T-helper 17 cell (primary cell): ENCODE results near the gene CACNA1C. TPM values are rescaled to one million over a fixed set of nuclear protein-coding genes. Genes with fewer than 3 reads are reported as not detected.
"Not testable (repeated sequence)": the region's sequence is repeated elsewhere in the genome, so short reads cannot be mapped to it uniquely, and the experiment has no call there.

Source experiments
- ATAC-seq: fragments of 150-1000 bp; cut with Tn5 transposase; 2 replicates; pipeline ENCODE4 v1.10.0; 2021; ENCODE audit warnings: mild to moderate bottlenecking, moderate library complexity
- DNase-seq, 3 donors: peaks; one replicate each; pipeline versions ENCODE4 v3.0.0 to v3.0.0-alpha.2; 2020 to 2021
- H3K9me3 ChIP-seq: one replicate; pipeline ENCODE4 v1.7.0; 2013; ENCODE audit warnings: low read length, mild to moderate bottlenecking; ENCODE audit not compliant: control insufficient read depth, poor library complexity, severe bottlenecking
- H3K27ac Mint-ChIP-seq: one replicate; pipeline ENCODE4 v1.8.0; 2022; ENCODE audit warnings: mild to moderate bottlenecking, moderate library complexity, mixed read lengths
- H3K27me3 Mint-ChIP-seq: one replicate; pipeline ENCODE4 v1.8.0; 2022; ENCODE audit warnings: mixed read lengths
- H3K36me3 Mint-ChIP-seq: one replicate; pipeline ENCODE4 v1.8.0; 2022; ENCODE audit warnings: low read depth, mixed read lengths
- H3K4me1 Mint-ChIP-seq: one replicate; pipeline ENCODE4 v1.8.0; 2022; ENCODE audit warnings: mild to moderate bottlenecking, mixed read lengths
- H3K4me3 Mint-ChIP-seq: one replicate; pipeline ENCODE4 v1.8.0; 2022; ENCODE audit warnings: mild to moderate bottlenecking, moderate library complexity, mixed read lengths
- total RNA-seq, 4 donors: library from RNA in 2 of 4; stranded (reverse) in 2 of 4; gene quantifications; one replicate each; pipeline ENCODE4 v1.2.3 and lab custom pipeline; 2022 to 2026

The CACNA1C gene
- total RNA-seq, 2 donors from 2014 or later: 0.02 to 0.18 TPM

- Mint-ChIP-seq H3K36me3 (no peaks in the 10 kb centered on the region), H3K27me3 (peaks cover 55% of the 10 kb centered on the region), H3K4me3 (no peak overlapping the region), H3K27ac (no peak overlapping the region), H3K4me1 (peaks cover 3% of the 10 kb centered on the region)
- H3K9me3 ChIP-seq: no peaks in the 10 kb centered on the region
- DNase-seq: no peak
- no peak for ATAC-seq
Observed at GRCh38 chr12:2243275-2243674, 190.5 kb downstream of the CACNA1C start.

- ATAC-seq (no peak), DNase-seq (no peak)
- no peak overlapping the region for H3K4me3 Mint-ChIP-seq
- H3K36me3 Mint-ChIP-seq: no peaks in the 10 kb centered on the region
- peaks cover 49% of the 10 kb centered on the region for H3K27me3 Mint-ChIP-seq
- H3K4me1 Mint-ChIP-seq: peaks cover 3% of the 10 kb centered on the region
- H3K27ac Mint-ChIP-seq: no peak overlapping the region
- no peaks in the 10 kb centered on the region for H3K9me3 ChIP-seq
Observed at GRCh38 chr12:2244013-2244861, 191.4 kb downstream of the CACNA1C start.

- no peak overlapping the region for H3K4me3 Mint-ChIP-seq
- H3K4me1 Mint-ChIP-seq: peaks cover 3% of the 10 kb centered on the region
- H3K27me3 Mint-ChIP-seq: peaks cover 53% of the 10 kb centered on the region
- no peak overlapping the region for H3K27ac Mint-ChIP-seq
- H3K9me3 ChIP-seq: no peaks in the 10 kb centered on the region
- no peak for ATAC-seq
- DNase-seq: no peak
- H3K36me3 Mint-ChIP-seq: peaks cover 4% of the 10 kb centered on the region
Observed at GRCh38 chr12:2246358-2246757, 193.6 kb downstream of the CACNA1C start.

- no peaks in the 10 kb centered on the region for H3K9me3 ChIP-seq
- H3K27ac Mint-ChIP-seq: no peak overlapping the region
- H3K36me3 Mint-ChIP-seq: peaks cover 4% of the 10 kb centered on the region
- H3K4me3 Mint-ChIP-seq: no peak overlapping the region
- peaks cover 3% of the 10 kb centered on the region for H3K4me1 Mint-ChIP-seq
- DNase-seq: no peak
- peaks cover 51% of the 10 kb centered on the region for H3K27me3 Mint-ChIP-seq
- no peak for ATAC-seq
Observed at GRCh38 chr12:2247120-2247519, 194.3 kb downstream of the CACNA1C start.

GRCh38 chr12:2247596-2247995, 194.8 kb downstream of the CACNA1C start:
- no peak overlapping the region for H3K27ac Mint-ChIP-seq
- H3K4me3 Mint-ChIP-seq: no peak overlapping the region
- peaks cover 49% of the 10 kb centered on the region for H3K27me3 Mint-ChIP-seq
- no peaks in the 10 kb centered on the region for H3K9me3 ChIP-seq
- peaks cover 3% of the 10 kb centered on the region for H3K4me1 Mint-ChIP-seq
- ATAC-seq (no peak), DNase-seq (no peak)
- peaks cover 4% of the 10 kb centered on the region for H3K36me3 Mint-ChIP-seq

- Mint-ChIP-seq H3K4me3 (no peak overlapping the region), H3K4me1 (no peaks in the 10 kb centered on the region), H3K27me3 (peaks cover 42% of the 10 kb centered on the region), H3K36me3 (peaks cover 4% of the 10 kb centered on the region), H3K27ac (no peak overlapping the region)
- H3K9me3 ChIP-seq: no peaks in the 10 kb centered on the region
- ATAC-seq: no peak
- DNase-seq: no peak
Observed at GRCh38 chr12:2248087-2248900, 195.5 kb downstream of the CACNA1C start.

- ATAC-seq (peak; percentile 57), DNase-seq (no peak)
- Mint-ChIP-seq H3K4me1 (no peaks in the 10 kb centered on the region), H3K36me3 (peaks cover 4% of the 10 kb centered on the region), H3K27ac (no peak overlapping the region), H3K4me3 (no peak overlapping the region), H3K27me3 (peaks cover 41% of the 10 kb centered on the region)
- no peaks in the 10 kb centered on the region for H3K9me3 ChIP-seq
Observed at GRCh38 chr12:2248901-2249381, 196.2 kb downstream of the CACNA1C start.

- Mint-ChIP-seq H3K36me3 (peaks cover 4% of the 10 kb centered on the region), H3K27ac (no peak overlapping the region), H3K4me3 (no peak overlapping the region), H3K4me1 (no peaks in the 10 kb centered on the region), H3K27me3 (peaks cover 41% of the 10 kb centered on the region)
- ATAC-seq (no peak), DNase-seq (no peak)
- H3K9me3 ChIP-seq: peaks cover 2% of the 10 kb centered on the region
Observed at GRCh38 chr12:2250797-2251196, 198.0 kb downstream of the CACNA1C start.

GRCh38 chr12:2251526-2252209, 198.9 kb downstream of the CACNA1C start:
- no peak for DNase-seq
- H3K36me3 Mint-ChIP-seq: peaks cover 4% of the 10 kb centered on the region
- no peak overlapping the region for H3K4me3 Mint-ChIP-seq
- peaks cover 4% of the 10 kb centered on the region for H3K9me3 ChIP-seq
- ATAC-seq: no peak
- H3K27ac Mint-ChIP-seq: no peak overlapping the region
- H3K27me3 Mint-ChIP-seq: peaks cover 39% of the 10 kb centered on the region
- no peaks in the 10 kb centered on the region for H3K4me1 Mint-ChIP-seq

GRCh38 chr12:2255311-2255710, 202.5 kb downstream of the CACNA1C start:
- peaks cover 31% of the 10 kb centered on the region for H3K27me3 Mint-ChIP-seq
- no peak for DNase-seq
- peaks cover 4% of the 10 kb centered on the region for H3K36me3 Mint-ChIP-seq
- H3K27ac Mint-ChIP-seq: no peak overlapping the region
- no peaks in the 10 kb centered on the region for H3K4me1 Mint-ChIP-seq
- no peak for ATAC-seq
- H3K4me3 Mint-ChIP-seq: no peak overlapping the region
- H3K9me3 ChIP-seq: peaks cover 4% of the 10 kb centered on the region

GRCh38 chr12:2255731-2256130, 202.9 kb downstream of the CACNA1C start:
- not testable (repeated sequence) for H3K27ac Mint-ChIP-seq, H3K4me1 Mint-ChIP-seq, H3K36me3 Mint-ChIP-seq, H3K9me3 ChIP-seq, DNase-seq, ATAC-seq, H3K4me3 Mint-ChIP-seq
- H3K27me3 Mint-ChIP-seq: peaks cover 29% of the 10 kb centered on the region

- no peak overlapping the region for H3K27ac Mint-ChIP-seq
- H3K9me3 ChIP-seq: peaks cover 4% of the 10 kb centered on the region
- H3K4me3 Mint-ChIP-seq: no peak overlapping the region
- H3K27me3 Mint-ChIP-seq: peaks cover 23% of the 10 kb centered on the region
- no peaks in the 10 kb centered on the region for H3K4me1 Mint-ChIP-seq
- DNase-seq: no peak
- no peak for ATAC-seq
- H3K36me3 Mint-ChIP-seq: no peaks in the 10 kb centered on the region
Observed at GRCh38 chr12:2256453-2256852, 203.7 kb downstream of the CACNA1C start.

- Mint-ChIP-seq H3K4me1 (no peaks in the 10 kb centered on the region), H3K27ac (no peak overlapping the region), H3K36me3 (no peaks in the 10 kb centered on the region), H3K27me3 (peaks cover 19% of the 10 kb centered on the region), H3K4me3 (no peak overlapping the region)
- DNase-seq (no peak), ATAC-seq (no peak)
- H3K9me3 ChIP-seq: peaks cover 4% of the 10 kb centered on the region
Observed at GRCh38 chr12:2256915-2257314, 204.1 kb downstream of the CACNA1C start.
